ENCODE measurements around the gene LAG3. TPM values are rescaled to one million over a fixed set of nuclear protein-coding genes. Genes with fewer than 3 reads are reported as not detected.
A peak's percentile ranks its signal among the peaks of the same experiment; 100 is the strongest.

The LAG3 gene
- polyA plus RNA-seq, 1 of the 3 experiments (the other 2 are of a cell fraction), result 0.72 TPM

- no peak for TF ChIP-seq ZBTB33 (IDR thresholded peaks at IDR 0.05; ENCODE audit: borderline replicate concordance, low read depth)
- peak; percentile 94 for TF ChIP-seq RAD21 (IDR thresholded peaks at IDR 0.05; ENCODE audit: low read length)
- TF ChIP-seq TEAD4 (IDR thresholded peaks at IDR 0.05; ENCODE audit: borderline replicate concordance, insufficient read depth), result no peak
- no peak for TF ChIP-seq RFX5 (IDR thresholded peaks at IDR 0.05; ENCODE audit: low read length)
Observed at GRCh38 chr12:6825398-6826124, 53.2 kb downstream of the LAG3 start (continued).

GRCh38 chr12:6826125-6826733 lies 53.9 kb downstream of the LAG3 start:
- DNase-seq, result no peak
- Histone ChIP-seq H3K36me3 (replicated peaks in 1 of 2; ENCODE audit: control insufficient read depth in 1 of 2, insufficient read depth in 2 of 2, low read length in 1 of 2) (peaks cover 3 to 11% of the 10 kb centered on the region in 2 experiments), H3K4me3 (ENCODE audit: low read depth in 2 of 2, low read length in 1 of 2) (no peak overlapping the region), H3K9ac (no peak overlapping the region), H4K20me1 (ENCODE audit: insufficient read depth) (0 out of 2 replicates have a peak, but pooled peaks cover 3% of the 10 kb centered on the region), H3K27me3 (ENCODE audit: insufficient read depth) (no peaks in the 10 kb centered on the region), H2AFZ (ENCODE audit: low read depth) (no peak overlapping the region), H3K9me3 (no peaks in the 10 kb centered on the region), H3K4me1 (ENCODE audit: control insufficient read depth in 1 of 2, insufficient read depth in 2 of 2, low read depth in 1 of 2, low read length in 1 of 2) (peaks cover 17 to 54% of the 10 kb centered on the region in 2 experiments; a peak in 3 of 4 replicates), H3K27ac (ENCODE audit: low read depth in 2 of 2, low read length in 1 of 2) (peak overlapping the region in 1 of 2 experiments; percentile 31; a peak in 1 of 4 replicates), H3F3A (replicated peaks; ENCODE audit: insufficient read depth) (peaks cover 8% of the 10 kb centered on the region), H3K79me2 (ENCODE audit: insufficient read depth) (peaks cover 31% of the 10 kb centered on the region), H3K9me2 (no peaks in the 10 kb centered on the region), H3K4me2 (no peak overlapping the region)
- ChIA-PET CTCF (interaction anchor here (0.9 to 14.1 kb wide), 26 partner anchors 9 to 223 kb away, joined by 3 to 246 read pairs (median 10); partner anchors contain the start of genes CDCA3, GNB3, LAG3 and MLF2), POLR2A (interaction anchor here (1.5 to 7.0 kb wide), 3 partner anchors 25 to 73 kb away, joined by 4 to 46 read pairs (median 4); partner anchors contain the start of genes CDCA3, MLF2, SPSB2 and USP5)
- 92% methylated on average over 17 of the region's 17 CpGs for WGBS (ENCODE audit: low lambda C conversion rate)
- TF ChIP-seq RFX5 (IDR thresholded peaks at IDR 0.05; ENCODE audit: low read length) (no peak), SMC3 (IDR thresholded peaks at IDR 0.05; ENCODE audit: low read depth, low read length) (no peak), TAF1 (IDR thresholded peaks at IDR 0.05; ENCODE audit: borderline replicate concordance, low read depth, low read length) (no peak), RAD21 (IDR thresholded peaks at IDR 0.05; ENCODE audit: low read length) (no peak), JUND (IDR thresholded peaks at IDR 0.05) (no peak), YY1 (IDR thresholded peaks at IDR 0.05; ENCODE audit: low read depth) (no peak), REST (IDR thresholded peaks at IDR 0.05; ENCODE audit: low read depth, low read length) (no peak), ZBTB33 (IDR thresholded peaks at IDR 0.05; ENCODE audit: borderline replicate concordance, low read depth) (no peak), TCF12 (IDR thresholded peaks at IDR 0.05) (no peak), GATA2 (CRISPR knock-in tag; IDR thresholded peaks at IDR 0.05) (no peak), CTCF (IDR thresholded peaks at IDR 0.05) (no peak), RXRA (IDR thresholded peaks at IDR 0.05; ENCODE audit: borderline replicate concordance, low read depth) (no peak), NFIC (IDR thresholded peaks at IDR 0.05; ENCODE audit: borderline replicate concordance) (no peak), POLR2AphosphoS5 (IDR thresholded peaks at IDR 0.05; ENCODE audit: low read depth, low read length) (no peak), MXI1 (IDR thresholded peaks at IDR 0.05; ENCODE audit: low read depth, low read length) (no peak), FOSL2 (IDR thresholded peaks at IDR 0.05; ENCODE audit: borderline replicate concordance, low read depth) (no peak), PBX3 (IDR thresholded peaks at IDR 0.05) (no peak)
